ENCODE results near the gene TXNRD1. TPM values are rescaled to one million over a fixed set of nuclear protein-coding genes. Genes with fewer than 3 reads are reported as not detected.

The TXNRD1 gene
- total RNA-seq, 1 donor from 2014 or later: 45.5 TPM

GRCh38 chr12:104350211-104351056 is 134.9 kb downstream of the TXNRD1 start:
- no peak for DNase-seq (ENCODE audit: low spot score)

- no peak for DNase-seq (ENCODE audit: low spot score)
Observed at GRCh38 chr12:104351057-104351983, 135.7 kb downstream of the TXNRD1 start.

GRCh38 chr12:104352106-104352713 is 136.6 kb downstream of the TXNRD1 start:
- DNase-seq (ENCODE audit: low spot score): no peak

- no peak for DNase-seq (ENCODE audit: low spot score)
Observed at GRCh38 chr12:104353012-104353981, 137.7 kb downstream of the TXNRD1 start.

- no peak for DNase-seq (ENCODE audit: low spot score)
Observed at GRCh38 chr12:104354167-104354867, 138.7 kb downstream of the TXNRD1 start.

GRCh38 chr12:104354868-104355570 is 139.4 kb downstream of the TXNRD1 start:
- DNase-seq (ENCODE audit: low spot score): no peak

- no peak for DNase-seq (ENCODE audit: low spot score)
Observed at GRCh38 chr12:104355630-104356029, 140.1 kb downstream of the TXNRD1 start.

GRCh38 chr12:104356231-104357115 is 140.9 kb downstream of the TXNRD1 start:
- DNase-seq (ENCODE audit: low spot score): no peak

GRCh38 chr12:104357421-104357952 is 141.9 kb downstream of the TXNRD1 start:
- DNase-seq (ENCODE audit: low spot score): no peak

GRCh38 chr12:104358353-104359003 is 142.9 kb downstream of the TXNRD1 start:
- DNase-seq (ENCODE audit: low spot score): peak; percentile 70

- DNase-seq (ENCODE audit: low spot score): no peak
Observed at GRCh38 chr12:104359216-104359615, 143.6 kb downstream of the TXNRD1 start.

- DNase-seq (ENCODE audit: low spot score): no peak
Observed at GRCh38 chr12:104360157-104360556, 144.6 kb downstream of the TXNRD1 start.

- no peak for DNase-seq (ENCODE audit: low spot score)
Observed at GRCh38 chr12:104360983-104361707, 145.6 kb downstream of the TXNRD1 start.

- DNase-seq (ENCODE audit: low spot score): no peak
Observed at GRCh38 chr12:104365921-104366410, 150.4 kb downstream of the TXNRD1 start.

GRCh38 chr12:104369708-104370107 is 154.1 kb downstream of the TXNRD1 start:
- no peak for DNase-seq (ENCODE audit: low spot score)

- DNase-seq (ENCODE audit: low spot score): no peak
Observed at GRCh38 chr12:104371043-104371870, 155.7 kb downstream of the TXNRD1 start.

Data from ureter (tissue), 1 donor.